HK-2 (cell line): ENCODE results near the gene TEX19.
"Not testable (repeated sequence)": the region's sequence is repeated elsewhere in the genome, so short reads cannot be mapped to it uniquely, and the experiment has no call there.

ENCODE experiments used
- DNase-seq: peaks from one replicate; pipeline ENCODE4 v3.0.0-alpha.2; 2018; ENCODE audit not compliant: unreplicated experiment

The TEX19 gene

GRCh38 chr17:82411396-82412053 lies 52.5 kb downstream of the TEX19 start:
- no peak for DNase-seq

- not testable (repeated sequence) for DNase-seq
Observed at GRCh38 chr17:82412081-82412480, 53.0 kb downstream of the TEX19 start.

GRCh38 chr17:82412535-82413520 lies 53.8 kb downstream of the TEX19 start:
- no peak for DNase-seq
